ENCODE results near the gene ZNF93.

- TF ChIP-seq CTCF (conservative IDR thresholded peaks at IDR 0.05; ENCODE audit: low read depth, low read length) (no peak), EZH2 (IDR thresholded peaks at IDR 0.05; ENCODE audit: borderline replicate concordance, low read depth, low read length, poor library complexity, severe bottlenecking) (no peak)
Measured at GRCh38 chr19:19944583-19944880, 43.8 kb downstream of the ZNF93 start.

Data from A673 (cell line).